Measurements from ENCODE around the gene PFDN4.

DNA sequence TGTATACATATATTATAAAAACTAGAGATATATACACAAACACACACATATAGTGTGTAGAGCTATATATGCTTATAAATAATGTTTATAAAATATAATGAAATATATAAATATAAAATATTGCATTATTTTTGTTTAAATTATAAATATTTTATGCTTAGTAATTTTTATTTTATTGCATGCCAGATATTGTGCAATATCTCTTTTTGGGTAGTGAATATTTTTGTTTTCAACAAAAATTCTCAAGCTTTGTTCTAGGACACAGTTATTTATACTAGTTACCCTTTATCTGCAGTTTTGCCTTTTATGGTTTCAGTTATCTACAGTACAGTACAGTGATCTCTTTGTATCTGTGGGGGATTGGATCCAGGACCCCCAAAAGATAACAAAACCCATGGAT, 52.2 kb downstream of the PFDN4 start:
- TF ChIP-seq, protein P1, sequence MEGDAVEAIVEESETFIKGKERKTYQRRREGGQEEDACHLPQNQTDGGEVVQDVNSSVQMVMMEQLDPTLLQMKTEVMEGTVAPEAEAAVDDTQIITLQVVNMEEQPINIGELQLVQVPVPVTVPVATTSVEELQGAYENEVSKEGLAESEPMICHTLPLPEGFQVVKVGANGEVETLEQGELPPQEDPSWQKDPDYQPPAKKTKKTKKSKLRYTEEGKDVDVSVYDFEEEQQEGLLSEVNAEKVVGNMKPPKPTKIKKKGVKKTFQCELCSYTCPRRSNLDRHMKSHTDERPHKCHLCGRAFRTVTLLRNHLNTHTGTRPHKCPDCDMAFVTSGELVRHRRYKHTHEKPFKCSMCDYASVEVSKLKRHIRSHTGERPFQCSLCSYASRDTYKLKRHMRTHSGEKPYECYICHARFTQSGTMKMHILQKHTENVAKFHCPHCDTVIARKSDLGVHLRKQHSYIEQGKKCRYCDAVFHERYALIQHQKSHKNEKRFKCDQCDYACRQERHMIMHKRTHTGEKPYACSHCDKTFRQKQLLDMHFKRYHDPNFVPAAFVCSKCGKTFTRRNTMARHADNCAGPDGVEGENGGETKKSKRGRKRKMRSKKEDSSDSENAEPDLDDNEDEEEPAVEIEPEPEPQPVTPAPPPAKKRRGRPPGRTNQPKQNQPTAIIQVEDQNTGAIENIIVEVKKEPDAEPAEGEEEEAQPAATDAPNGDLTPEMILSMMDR (IDR thresholded peaks at IDR 0.05; ENCODE audit: low read depth, low read length) = no peak
- no peak for TF ChIP-seq EZH2phosphoT487 (IDR thresholded peaks at IDR 0.05; ENCODE audit: low read depth)

All from OCI-LY3 (cell line).